Measurements from ENCODE around the gene ATP8B3. TPM values are rescaled to one million over a fixed set of nuclear protein-coding genes. Genes with fewer than 3 reads are reported as not detected.
A peak's percentile ranks its signal among the peaks of the same experiment; 100 is the strongest.

Gene ATP8B3
- total RNA-seq, 2 experiments from 2014 or later: 7.9 to 8.4 TPM

- DNase-seq: no peak
- ChIA-PET CTCF (interaction anchor here (1.1 kb wide), 1 partner anchor 9 kb away, joined by 3 read pairs; no protein-coding TSS in a partner anchor), POLR2A (no interaction called here)
- no peak for ATAC-seq
- Mint-ChIP-seq H3K36me3 (ENCODE audit: low read depth) (peaks cover 3% of the 10 kb centered on the region), H3K9me3 (ENCODE audit: low read depth) (peaks cover 6% of the 10 kb centered on the region), H3K4me1 (peaks cover 2% of the 10 kb centered on the region), H3K4me3 (no peak overlapping the region), H3K27me3 (peaks cover 57% of the 10 kb centered on the region), H3K27ac (no peak overlapping the region)
- intact Hi-C loops (cut with DNase I, micrococcal nuclease): no loop called here
These were observed 36.0 kb downstream of the ATP8B3 start for GRCh38 chr19:1775951-1776605.

GRCh38 chr19:1774989-1775772 lies 36.9 kb downstream of the ATP8B3 start:
- Mint-ChIP-seq H3K4me1 (peaks cover 2% of the 10 kb centered on the region), H3K27me3 (peaks cover 53% of the 10 kb centered on the region), H3K9me3 (ENCODE audit: low read depth) (peaks cover 15% of the 10 kb centered on the region), H3K27ac (no peak overlapping the region), H3K4me3 (no peak overlapping the region), H3K36me3 (ENCODE audit: low read depth) (peaks cover 3% of the 10 kb centered on the region)
- no peak for ATAC-seq
- intact Hi-C loops (cut with DNase I, micrococcal nuclease): no loop called here
- ChIA-PET CTCF (no interaction called here), POLR2A (no interaction called here)
- peak; percentile 52 for DNase-seq

GRCh38 chr19:1773184-1773583 lies 38.9 kb downstream of the ATP8B3 start:
- Mint-ChIP-seq H3K27me3 (peaks cover 49% of the 10 kb centered on the region), H3K4me3 (no peak overlapping the region)
- POLR2A ChIA-PET: no interaction called here

GRCh38 chr19:1770866-1771576 lies 41.1 kb downstream of the ATP8B3 start:
- Mint-ChIP-seq H3K4me3 (no peak overlapping the region), H3K4me1 (no peaks in the 10 kb centered on the region), H3K27ac (no peak overlapping the region), H3K27me3 (peaks cover 51% of the 10 kb centered on the region), H3K9me3 (ENCODE audit: low read depth) (peaks cover 15% of the 10 kb centered on the region), H3K36me3 (ENCODE audit: low read depth) (peaks cover 3% of the 10 kb centered on the region)
- POLR2A ChIA-PET: no interaction called here
- DNase-seq (no peak), ATAC-seq (no peak)
- intact Hi-C loops (cut with DNase I, micrococcal nuclease): no loop called here
- CTCF ChIA-PET: interaction anchor here (1.0 to 2.9 kb wide), 8 partner anchors 11 to 206 kb away, joined by 3 to 22 read pairs (median 4); no protein-coding TSS in a partner anchor

More at GRCh38 chr19:1773184-1773583, 38.9 kb downstream of the ATP8B3 start:
- CTCF ChIA-PET: interaction anchor here (0.5 to 1.3 kb wide), 5 partner anchors 9 to 319 kb away, joined by 3 to 4 read pairs (median 3); no protein-coding TSS in a partner anchor
- no peak for ATAC-seq
- Mint-ChIP-seq H3K9me3 (ENCODE audit: low read depth) (peaks cover 15% of the 10 kb centered on the region), H3K27ac (no peak overlapping the region), H3K36me3 (ENCODE audit: low read depth) (peaks cover 3% of the 10 kb centered on the region), H3K4me1 (no peaks in the 10 kb centered on the region)
- DNase-seq: no peak
- intact Hi-C loops (cut with DNase I, micrococcal nuclease): no loop called here

DNA sequence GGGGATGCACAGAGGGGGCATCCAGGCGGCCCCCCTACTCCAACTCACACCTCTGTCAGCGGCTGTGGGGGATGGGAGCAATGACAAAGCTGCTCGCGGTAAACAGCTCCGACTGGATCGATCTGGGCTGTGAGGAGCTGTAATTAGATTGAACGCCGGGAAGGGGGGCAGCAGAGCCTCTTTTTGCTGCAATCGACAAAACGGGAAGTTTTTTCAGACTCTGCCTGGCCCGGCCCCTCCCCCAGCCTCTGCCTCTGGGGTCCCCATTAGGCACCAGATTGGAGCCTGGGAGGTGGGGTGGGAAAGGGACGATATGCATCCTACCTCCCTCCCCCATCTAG lies 42.5 kb downstream of the ATP8B3 start:
- intact Hi-C loops (cut with DNase I, micrococcal nuclease): loop anchor here (5.0 kb wide), 2 partner anchors 97 to 162 kb away; partner anchors contain the start of gene UQCR11 (in 1 of the 2)
- Mint-ChIP-seq H3K9me3 (ENCODE audit: low read depth) (peaks cover 15% of the 10 kb centered on the region), H3K4me1 (no peaks in the 10 kb centered on the region), H3K4me3 (no peak overlapping the region), H3K27me3 (peaks cover 62% of the 10 kb centered on the region), H3K36me3 (ENCODE audit: low read depth) (peaks cover 3% of the 10 kb centered on the region), H3K27ac (no peak overlapping the region)
- ChIA-PET CTCF (interaction anchor here (1.0 to 2.9 kb wide), 3 partner anchors 13 to 161 kb away, joined by 3 to 22 read pairs (median 4); no protein-coding TSS in a partner anchor), POLR2A (no interaction called here)
- DNase-seq (no peak), ATAC-seq (no peak)

DNA sequence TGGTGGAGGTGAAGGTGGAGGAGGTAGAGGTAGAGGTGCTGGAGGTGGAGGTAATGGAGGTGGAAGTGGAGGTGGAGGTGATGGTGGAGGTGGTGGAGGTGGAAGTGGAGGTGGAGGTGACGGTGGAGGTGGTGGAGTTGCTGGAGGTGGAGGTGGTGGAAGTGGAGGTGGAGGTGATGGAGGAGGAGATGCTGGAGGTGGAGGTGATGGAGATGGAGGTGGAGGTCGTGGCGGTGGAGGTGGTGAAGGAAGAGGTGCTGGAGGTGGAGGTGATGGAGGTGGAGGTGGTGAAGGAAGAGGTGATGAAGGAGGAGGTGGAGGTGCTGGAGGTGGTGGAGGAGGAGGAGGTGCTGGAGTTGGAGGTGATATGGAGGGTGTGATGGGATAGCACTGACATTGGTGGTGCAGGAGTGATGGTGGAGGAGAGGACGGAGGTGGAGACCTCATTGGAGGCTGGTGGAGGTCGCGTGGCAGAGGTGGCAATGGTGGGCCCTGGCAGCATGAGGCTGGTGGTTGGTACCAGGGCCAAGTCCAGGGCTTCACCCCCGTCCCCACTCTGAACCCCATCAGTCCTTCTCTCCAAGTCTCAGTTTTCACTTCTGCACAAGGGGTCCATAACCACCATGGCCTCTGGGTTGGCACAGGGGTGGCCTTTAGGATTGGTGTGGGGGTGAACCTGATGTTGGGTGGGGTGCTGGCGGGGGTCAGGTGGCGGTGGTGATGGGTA lies 43.0 kb downstream of the ATP8B3 start:
- ChIA-PET POLR2A (no interaction called here), CTCF (interaction anchor here (0.9 to 2.9 kb wide), 5 partner anchors 12 to 161 kb away, joined by 3 to 22 read pairs (median 3); no protein-coding TSS in a partner anchor)
- peaks cover 64% of the 10 kb centered on the region for H3K27me3 Mint-ChIP-seq
- no peak for ATAC-seq
- H3K27ac Mint-ChIP-seq: no peak overlapping the region
- intact Hi-C loops (cut with DNase I, micrococcal nuclease): loop anchor here (5.0 kb wide), 2 partner anchors 97 to 162 kb away; partner anchors contain the start of gene UQCR11 (in 1 of the 2)
- H3K9me3 Mint-ChIP-seq (ENCODE audit: low read depth): peaks cover 15% of the 10 kb centered on the region
- no peak overlapping the region for H3K4me3 Mint-ChIP-seq
- H3K4me1 Mint-ChIP-seq: no peaks in the 10 kb centered on the region
- DNase-seq: no peak
- peaks cover 3% of the 10 kb centered on the region for H3K36me3 Mint-ChIP-seq (ENCODE audit: low read depth)

DNA sequence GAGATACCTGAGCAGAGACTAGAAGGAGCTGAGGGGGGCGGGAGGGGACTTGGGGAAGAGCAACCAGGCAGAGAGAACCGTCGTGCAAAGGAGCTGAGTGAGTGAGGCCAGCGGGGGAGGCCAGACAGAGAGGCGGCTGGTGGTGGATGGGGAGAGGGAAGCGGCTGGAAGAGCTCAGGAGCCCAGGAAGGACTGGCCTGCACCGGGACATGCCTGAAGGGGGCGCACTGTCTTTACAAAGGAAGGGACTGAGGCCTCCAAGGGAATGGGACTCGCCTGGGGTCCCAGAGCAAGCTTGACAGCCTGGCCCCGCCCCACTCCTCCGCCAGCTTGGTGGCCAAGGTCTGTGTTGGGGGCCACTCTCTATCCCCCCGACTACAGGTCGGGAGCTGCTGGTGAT lies 43.8 kb downstream of the ATP8B3 start:
- peak; percentile 46 for DNase-seq
- Mint-ChIP-seq H3K27me3 (peaks cover 64% of the 10 kb centered on the region), H3K9me3 (ENCODE audit: low read depth) (peaks cover 15% of the 10 kb centered on the region), H3K27ac (no peak overlapping the region), H3K4me1 (no peaks in the 10 kb centered on the region), H3K36me3 (ENCODE audit: low read depth) (peaks cover 3% of the 10 kb centered on the region), H3K4me3 (no peak overlapping the region)
- intact Hi-C loops (cut with DNase I, micrococcal nuclease): loop anchor here (5.0 kb wide), 2 partner anchors 96 to 161 kb away; partner anchors contain the start of gene UQCR11 (in 1 of the 2)
- ATAC-seq: no peak
- POLR2A ChIA-PET: no interaction called here
- CTCF ChIA-PET: interaction anchor here (0.5 to 1.1 kb wide), 6 partner anchors 13 to 221 kb away, joined by 3 to 5 read pairs (median 3); no protein-coding TSS in a partner anchor

DNA sequence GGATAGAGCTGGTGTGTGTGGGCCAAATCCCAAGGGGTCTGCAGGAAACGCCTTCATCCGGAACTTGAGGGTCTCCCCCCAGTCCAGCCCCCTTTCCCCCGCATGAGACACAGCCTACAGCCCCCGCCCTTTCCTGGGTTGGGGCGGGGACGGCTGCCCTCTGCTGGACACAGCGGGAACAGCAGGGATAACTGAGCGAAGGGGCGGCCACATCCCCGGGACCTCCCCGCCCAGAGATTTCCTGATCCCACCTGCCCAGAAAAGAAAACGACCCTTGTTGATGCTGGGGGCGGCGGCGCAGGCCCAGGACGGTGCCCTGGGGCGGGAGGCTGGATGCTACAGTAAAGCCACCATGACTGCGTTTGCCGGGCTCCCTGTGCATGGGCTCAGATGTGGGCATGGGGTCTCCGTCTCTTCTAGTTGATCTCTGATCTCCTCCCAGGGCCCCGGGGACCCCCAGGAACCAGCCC lies 44.6 kb downstream of the ATP8B3 start:
- peaks cover 63% of the 10 kb centered on the region for H3K27me3 Mint-ChIP-seq
- POLR2A ChIA-PET: no interaction called here
- CTCF ChIA-PET: interaction anchor here (0.6 to 2.5 kb wide), 8 partner anchors 9 to 698 kb away, joined by 3 to 20 read pairs (median 3); no protein-coding TSS in a partner anchor
- peak; percentile 34 for ATAC-seq
- peaks cover 15% of the 10 kb centered on the region for H3K9me3 Mint-ChIP-seq (ENCODE audit: low read depth)
- DNase-seq: peak; percentile 74
- H3K4me1 Mint-ChIP-seq: no peaks in the 10 kb centered on the region
- intact Hi-C loops (cut with DNase I, micrococcal nuclease): loop anchor here (1.0 to 5.0 kb wide), 6 partner anchors 15 to 221 kb away; partner anchors contain the start of genes ONECUT3 (in 1 of the 2) and UQCR11 (in 1 of the 2)
- peaks cover 3% of the 10 kb centered on the region for H3K36me3 Mint-ChIP-seq (ENCODE audit: low read depth)
- no peak overlapping the region for H3K4me3 Mint-ChIP-seq
- H3K27ac Mint-ChIP-seq: no peak overlapping the region

DNA sequence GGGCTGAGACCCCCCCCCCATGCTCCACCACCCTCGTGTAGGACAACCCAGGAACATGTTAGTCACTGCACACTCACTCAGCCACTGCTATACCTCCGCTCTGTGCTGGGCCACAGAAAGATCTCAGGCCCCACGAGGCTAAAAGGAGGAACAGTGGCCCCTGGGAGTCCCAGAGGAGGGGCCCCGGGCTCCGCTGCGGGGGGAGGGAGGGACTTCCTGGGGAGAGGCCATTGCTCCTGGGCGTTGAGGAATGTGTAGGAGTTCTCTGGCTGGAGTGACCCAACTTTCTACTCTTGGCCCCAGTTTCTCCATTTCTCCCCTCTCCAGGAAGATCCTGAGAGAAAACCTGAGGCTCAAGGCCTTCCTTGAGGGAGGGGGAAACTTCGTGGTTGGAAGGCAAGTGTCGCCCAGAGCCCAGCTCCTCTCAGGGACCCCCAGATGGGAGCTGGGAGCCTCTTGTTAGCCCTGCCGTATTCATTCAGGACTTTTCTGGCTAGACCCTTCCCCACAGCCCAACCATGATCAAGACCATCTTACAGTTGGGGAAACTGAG lies 45.2 kb downstream of the ATP8B3 start:
- DNase-seq (no peak), ATAC-seq (peak; percentile 45)
- POLR2A ChIA-PET: interaction anchor here (1.1 kb wide), 1 partner anchor 498 kb away, joined by 3 read pairs; no protein-coding TSS in a partner anchor
- Mint-ChIP-seq H3K27me3 (peaks cover 61% of the 10 kb centered on the region), H3K27ac (no peak overlapping the region), H3K36me3 (ENCODE audit: low read depth) (peaks cover 3% of the 10 kb centered on the region), H3K9me3 (ENCODE audit: low read depth) (peaks cover 15% of the 10 kb centered on the region), H3K4me3 (no peak overlapping the region), H3K4me1 (no peaks in the 10 kb centered on the region)
- CTCF ChIA-PET: interaction anchor here (0.6 to 2.5 kb wide), 6 partner anchors 9 to 697 kb away, joined by 3 to 20 read pairs (median 4); no protein-coding TSS in a partner anchor
- intact Hi-C loops (cut with DNase I, micrococcal nuclease): loop anchor here (1.0 to 5.0 kb wide), 6 partner anchors 14 to 221 kb away; partner anchors contain the start of genes ONECUT3 (in 1 of the 2) and UQCR11 (in 1 of the 2)
